ENCODE results near the gene UGT1A9.

DNA sequence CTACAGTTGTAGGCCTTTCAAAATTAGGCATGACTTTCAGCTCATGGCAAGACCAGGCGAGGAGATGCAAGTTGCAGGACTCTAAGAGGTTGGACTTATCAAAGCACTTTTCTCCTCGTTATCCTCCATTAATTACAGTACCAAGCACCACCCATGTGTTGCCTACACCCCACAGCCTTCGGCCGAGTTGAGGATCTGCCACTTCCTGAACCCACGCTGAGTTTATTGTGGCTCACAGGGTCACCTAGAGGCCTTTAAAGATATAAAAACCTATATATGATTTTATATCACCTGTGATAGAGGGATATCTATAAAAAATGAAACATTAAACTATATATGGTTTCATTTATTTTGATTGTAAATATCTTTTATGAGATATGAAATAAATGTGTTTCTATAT, 32.9 kb upstream of the UGT1A9 start:
- no peak for TF ChIP-seq ZNF384 (IDR thresholded peaks at IDR 0.05)
- no peak for TF ChIP-seq TARDBP (IDR thresholded peaks at IDR 0.05)
- TF ChIP-seq CTBP1 (IDR thresholded peaks at IDR 0.05; ENCODE audit: borderline replicate concordance): no peak
- no peak for TF ChIP-seq NFRKB (IDR thresholded peaks at IDR 0.05)

Data from HEK293T (cell line).